ENCODE results near the gene TTC28.

DNA sequence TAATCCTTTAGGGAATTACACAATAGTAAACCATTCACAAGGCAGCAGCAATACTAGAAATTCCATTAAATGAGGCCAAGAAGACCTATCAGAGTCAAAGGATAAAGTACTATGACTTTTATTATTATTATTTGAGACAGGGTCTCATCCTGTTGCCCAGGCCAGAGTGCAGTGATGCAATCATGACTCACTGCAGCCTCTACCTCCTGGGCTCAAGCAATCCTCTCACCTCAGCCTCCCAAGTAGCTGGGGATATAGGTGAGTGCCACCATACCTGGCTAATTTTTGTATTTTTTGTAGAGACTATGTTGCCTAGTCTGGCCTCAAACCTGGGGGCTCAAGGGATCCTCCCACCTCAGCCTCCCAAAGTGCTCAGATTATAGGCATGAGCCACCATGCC is 51.8 kb downstream of the TTC28 start:
- TF ChIP-seq POLR2A (IDR thresholded peaks at IDR 0.05) = no peak
- TF ChIP-seq, protein P1, sequence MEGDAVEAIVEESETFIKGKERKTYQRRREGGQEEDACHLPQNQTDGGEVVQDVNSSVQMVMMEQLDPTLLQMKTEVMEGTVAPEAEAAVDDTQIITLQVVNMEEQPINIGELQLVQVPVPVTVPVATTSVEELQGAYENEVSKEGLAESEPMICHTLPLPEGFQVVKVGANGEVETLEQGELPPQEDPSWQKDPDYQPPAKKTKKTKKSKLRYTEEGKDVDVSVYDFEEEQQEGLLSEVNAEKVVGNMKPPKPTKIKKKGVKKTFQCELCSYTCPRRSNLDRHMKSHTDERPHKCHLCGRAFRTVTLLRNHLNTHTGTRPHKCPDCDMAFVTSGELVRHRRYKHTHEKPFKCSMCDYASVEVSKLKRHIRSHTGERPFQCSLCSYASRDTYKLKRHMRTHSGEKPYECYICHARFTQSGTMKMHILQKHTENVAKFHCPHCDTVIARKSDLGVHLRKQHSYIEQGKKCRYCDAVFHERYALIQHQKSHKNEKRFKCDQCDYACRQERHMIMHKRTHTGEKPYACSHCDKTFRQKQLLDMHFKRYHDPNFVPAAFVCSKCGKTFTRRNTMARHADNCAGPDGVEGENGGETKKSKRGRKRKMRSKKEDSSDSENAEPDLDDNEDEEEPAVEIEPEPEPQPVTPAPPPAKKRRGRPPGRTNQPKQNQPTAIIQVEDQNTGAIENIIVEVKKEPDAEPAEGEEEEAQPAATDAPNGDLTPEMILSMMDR (IDR thresholded peaks at IDR 0.05) = no peak
